ENCODE results near the gene PLCG1.

Gene PLCG1

DNA sequence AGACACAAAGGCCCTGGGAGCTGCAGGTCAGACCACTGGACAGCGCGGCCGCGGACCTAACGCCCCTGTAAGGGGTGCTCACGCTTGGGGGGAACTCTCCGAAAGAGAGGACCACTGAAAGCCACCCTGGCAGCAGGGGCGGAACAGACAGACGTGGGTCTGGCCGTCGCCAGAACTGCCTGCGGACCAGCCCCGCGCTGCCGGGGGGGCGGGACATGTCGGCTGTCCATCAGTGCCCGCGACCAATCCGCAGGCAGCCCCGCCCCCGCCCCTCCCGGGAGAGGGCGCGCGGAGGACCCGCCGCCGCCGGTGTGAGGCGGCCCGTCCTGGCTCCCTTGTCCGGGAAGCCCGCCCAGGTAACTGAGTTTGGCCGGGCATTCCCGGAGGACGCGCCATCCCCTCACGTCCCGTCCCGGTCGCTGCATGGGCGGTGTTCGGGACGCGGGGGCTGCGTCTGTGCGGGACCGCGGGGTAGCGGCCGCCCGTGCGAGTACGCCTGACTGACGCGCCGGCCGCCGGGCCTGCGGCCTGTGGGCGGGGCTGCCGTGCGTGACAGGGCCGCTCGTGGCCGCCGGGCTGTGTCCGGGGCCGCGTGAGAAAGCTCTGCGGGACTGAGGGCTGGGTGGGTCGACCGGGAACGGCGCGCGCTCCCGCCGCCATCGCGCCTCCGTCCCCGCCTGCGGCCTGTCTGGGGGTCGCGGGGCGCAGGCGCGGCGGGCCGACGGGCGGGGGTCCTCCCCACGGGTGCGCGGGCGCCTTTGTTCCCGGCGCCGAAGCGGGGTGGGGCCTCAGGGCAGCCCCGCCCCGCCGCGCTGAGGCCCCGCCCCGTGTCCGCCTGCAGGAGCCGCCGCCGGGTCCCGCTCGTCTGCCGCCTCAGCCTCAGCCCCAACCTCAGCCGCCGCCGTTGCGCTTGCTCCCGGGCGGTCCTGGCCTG is at the start of gene PLCG1:
Gene PLCG1 (plus strand): TSS at position 864 of the 934 bp plus-strand sequence. CDS start 99 bp downstream, outside the sequence.
- peaks cover 10% of the 10 kb centered on the region for H3K36me3 Mint-ChIP-seq (ENCODE audit: low read depth)
- peaks cover 52% of the 10 kb centered on the region for H3K4me1 Mint-ChIP-seq
- TF ChIP-seq, protein P1, sequence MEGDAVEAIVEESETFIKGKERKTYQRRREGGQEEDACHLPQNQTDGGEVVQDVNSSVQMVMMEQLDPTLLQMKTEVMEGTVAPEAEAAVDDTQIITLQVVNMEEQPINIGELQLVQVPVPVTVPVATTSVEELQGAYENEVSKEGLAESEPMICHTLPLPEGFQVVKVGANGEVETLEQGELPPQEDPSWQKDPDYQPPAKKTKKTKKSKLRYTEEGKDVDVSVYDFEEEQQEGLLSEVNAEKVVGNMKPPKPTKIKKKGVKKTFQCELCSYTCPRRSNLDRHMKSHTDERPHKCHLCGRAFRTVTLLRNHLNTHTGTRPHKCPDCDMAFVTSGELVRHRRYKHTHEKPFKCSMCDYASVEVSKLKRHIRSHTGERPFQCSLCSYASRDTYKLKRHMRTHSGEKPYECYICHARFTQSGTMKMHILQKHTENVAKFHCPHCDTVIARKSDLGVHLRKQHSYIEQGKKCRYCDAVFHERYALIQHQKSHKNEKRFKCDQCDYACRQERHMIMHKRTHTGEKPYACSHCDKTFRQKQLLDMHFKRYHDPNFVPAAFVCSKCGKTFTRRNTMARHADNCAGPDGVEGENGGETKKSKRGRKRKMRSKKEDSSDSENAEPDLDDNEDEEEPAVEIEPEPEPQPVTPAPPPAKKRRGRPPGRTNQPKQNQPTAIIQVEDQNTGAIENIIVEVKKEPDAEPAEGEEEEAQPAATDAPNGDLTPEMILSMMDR (IDR thresholded peaks at IDR 0.05), result no peak
- H3K4me3 Mint-ChIP-seq, result peak within 1 kb of the TSS; percentile 94
- peak within 1 kb of the TSS; percentile 98 for H3K27ac Mint-ChIP-seq
- no peaks in the 10 kb centered on the region for H3K9me3 Mint-ChIP-seq
- H3K27me3 Mint-ChIP-seq (ENCODE audit: low read depth, poor library complexity), result no peaks in the 10 kb centered on the region
- peak; percentile 90 for DNase-seq

DNA sequence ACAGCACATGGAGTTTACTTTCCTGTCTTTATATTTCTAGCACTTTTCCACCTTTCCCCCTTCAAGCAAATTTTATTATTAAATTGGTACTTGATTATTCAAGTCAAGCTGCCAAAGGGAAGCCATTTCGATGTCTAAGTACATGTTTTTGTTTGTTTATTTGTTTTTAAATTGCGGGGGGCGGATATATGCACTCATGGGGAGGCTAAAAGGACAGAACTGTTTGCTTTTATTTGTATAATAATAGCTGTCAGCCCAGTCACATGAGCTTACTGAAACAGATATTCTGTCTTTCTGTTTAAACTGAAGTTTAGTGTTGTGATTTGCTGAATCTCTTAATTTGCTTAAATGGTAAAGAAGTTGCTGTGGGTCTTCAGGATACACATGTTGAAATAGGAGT is 49.6 kb upstream of the PLCG1 start:
- Mint-ChIP-seq H3K4me3 (no peak overlapping the region), H3K36me3 (ENCODE audit: low read depth) (peaks cover 96% of the 10 kb centered on the region), H3K27ac (no peak overlapping the region), H3K9me3 (no peaks in the 10 kb centered on the region), H3K4me1 (no peaks in the 10 kb centered on the region), H3K27me3 (ENCODE audit: low read depth, poor library complexity) (no peaks in the 10 kb centered on the region)
- TF ChIP-seq, protein P1 (IDR thresholded peaks at IDR 0.05), result no peak
- DNase-seq, result no peak

DNA sequence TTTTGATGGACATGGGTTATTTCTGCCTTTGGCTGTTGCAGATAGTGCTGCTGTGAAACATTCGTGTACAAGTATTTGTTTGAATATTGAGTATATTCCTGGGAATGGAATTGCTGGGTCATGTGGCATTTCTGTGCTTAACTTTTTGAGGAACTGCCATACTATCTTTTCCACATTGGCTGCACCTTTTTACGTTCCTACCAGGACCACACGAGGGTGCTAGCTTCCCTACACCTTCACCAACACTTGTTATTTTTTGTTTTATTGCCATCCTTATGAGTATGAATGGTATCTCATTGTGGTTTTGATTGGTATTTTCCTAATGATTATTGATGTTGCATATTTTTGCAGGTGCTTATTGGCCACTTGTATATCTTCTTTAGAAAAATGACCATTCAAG is 47.8 kb upstream of the PLCG1 start:
- Mint-ChIP-seq H3K27ac (no peak overlapping the region), H3K4me1 (peaks cover 4% of the 10 kb centered on the region), H3K4me3 (no peak overlapping the region), H3K27me3 (ENCODE audit: low read depth, poor library complexity) (no peaks in the 10 kb centered on the region), H3K36me3 (ENCODE audit: low read depth) (peaks cover 92% of the 10 kb centered on the region), H3K9me3 (no peaks in the 10 kb centered on the region)
- TF ChIP-seq, protein P1 (IDR thresholded peaks at IDR 0.05), result no peak
- DNase-seq, result no peak

DNA sequence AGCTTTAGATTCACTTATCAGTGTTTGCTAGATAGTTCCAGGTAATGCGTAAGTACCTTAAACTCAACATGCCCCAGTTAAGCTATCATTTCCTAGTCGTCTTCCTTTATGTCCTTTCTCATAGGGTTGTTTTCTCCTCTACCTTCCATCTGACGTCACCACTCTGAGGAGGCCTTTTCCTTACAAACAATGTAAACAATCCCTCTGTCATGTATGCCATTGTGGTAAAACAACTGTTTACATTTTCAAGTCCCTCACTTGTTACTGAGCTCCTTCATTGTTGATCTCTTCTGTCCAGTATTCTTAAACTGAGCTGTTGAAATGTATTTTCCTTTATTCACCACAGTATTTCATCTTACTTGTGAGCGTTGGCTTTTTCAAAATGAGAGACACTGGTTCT is 45.4 kb upstream of the PLCG1 start:
- Mint-ChIP-seq H3K27me3 (ENCODE audit: low read depth, poor library complexity) (no peaks in the 10 kb centered on the region), H3K4me3 (no peak overlapping the region), H3K9me3 (no peaks in the 10 kb centered on the region), H3K27ac (peak overlapping the region; percentile 82), H3K36me3 (ENCODE audit: low read depth) (peaks cover 83% of the 10 kb centered on the region), H3K4me1 (peaks cover 7% of the 10 kb centered on the region)
- no peak for DNase-seq
- TF ChIP-seq, protein P1 (IDR thresholded peaks at IDR 0.05), result no peak

DNA sequence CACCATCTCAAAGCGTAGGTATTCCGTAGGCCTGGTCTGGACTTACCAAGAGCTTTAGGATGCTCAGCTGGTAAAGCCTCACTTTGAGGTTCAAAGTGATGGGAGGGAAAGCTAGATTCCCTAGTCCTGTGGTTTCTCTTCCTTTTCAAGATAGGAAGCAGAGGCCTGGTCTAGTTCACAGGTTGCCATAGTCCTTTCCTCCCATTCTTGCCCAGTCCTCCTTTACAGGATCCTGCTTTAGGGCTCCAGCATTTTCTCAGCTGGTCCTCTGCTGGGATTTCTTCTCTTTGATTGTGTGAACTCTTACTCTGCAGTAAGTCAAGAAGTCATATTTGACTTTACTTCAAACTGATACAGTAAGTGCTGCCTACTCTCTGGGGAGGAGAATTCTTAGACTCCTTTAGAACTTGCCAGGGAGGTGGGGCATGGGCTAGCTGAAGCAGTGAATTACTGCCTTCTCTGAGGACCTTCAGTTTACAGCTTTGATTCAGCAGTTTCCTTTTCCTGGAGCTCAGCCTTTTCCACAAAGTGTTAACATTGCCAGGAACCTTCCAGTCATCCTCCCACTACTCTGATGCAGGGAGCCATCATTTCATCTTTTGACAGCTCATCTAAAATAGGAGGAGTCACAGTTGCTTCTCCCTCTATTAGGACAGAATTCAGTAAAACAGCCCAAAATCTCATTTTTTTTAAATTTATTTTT is 42.8 kb upstream of the PLCG1 start:
- DNase-seq, result no peak
- H3K4me1 Mint-ChIP-seq, result peaks cover 7% of the 10 kb centered on the region
- peaks cover 83% of the 10 kb centered on the region for H3K36me3 Mint-ChIP-seq (ENCODE audit: low read depth)
- no peak overlapping the region for H3K4me3 Mint-ChIP-seq
- peak overlapping the region; percentile 97 for H3K27ac Mint-ChIP-seq
- no peaks in the 10 kb centered on the region for H3K27me3 Mint-ChIP-seq (ENCODE audit: low read depth, poor library complexity)
- no peaks in the 10 kb centered on the region for H3K9me3 Mint-ChIP-seq
- TF ChIP-seq, protein P1 (IDR thresholded peaks at IDR 0.05), result no peak

Measured in nephron progenitor cell (in vitro differentiated cells).